ENCODE data around the gene SLC9A9.

Gene SLC9A9

GRCh38 chr3:143445118-143445517, 403.1 kb downstream of the SLC9A9 start:
- peak; percentile 81 for DNase-seq (ENCODE audit: low read depth)
- H3K4me3 ChIP-seq (ENCODE audit: low read length) = no peak overlapping the region
- no peak for TF ChIP-seq CTCF (IDR thresholded peaks at IDR 0.05; ENCODE audit: insufficient read depth, low read depth, low read length, missing control alignments)

- TF ChIP-seq CTCF (IDR thresholded peaks at IDR 0.05; ENCODE audit: insufficient read depth, low read depth, low read length, missing control alignments) = no peak
- no peak overlapping the region for H3K4me3 ChIP-seq (ENCODE audit: low read length)
- peak; percentile 99 for DNase-seq (ENCODE audit: low read depth)
Observed at GRCh38 chr3:143443851-143444331, 404.4 kb downstream of the SLC9A9 start.

GRCh38 chr3:143442814-143443447, 405.3 kb downstream of the SLC9A9 start:
- H3K4me3 ChIP-seq (ENCODE audit: low read length) = no peak overlapping the region
- no peak for DNase-seq (ENCODE audit: low read depth)
- no peak for TF ChIP-seq CTCF (IDR thresholded peaks at IDR 0.05; ENCODE audit: insufficient read depth, low read depth, low read length, missing control alignments)

GRCh38 chr3:143441516-143442171, 406.6 kb downstream of the SLC9A9 start:
- no peak for DNase-seq (ENCODE audit: low read depth)
- TF ChIP-seq CTCF (IDR thresholded peaks at IDR 0.05; ENCODE audit: insufficient read depth, low read depth, low read length, missing control alignments) = no peak
- no peak overlapping the region for H3K4me3 ChIP-seq (ENCODE audit: low read length)

GRCh38 chr3:143439817-143440216, 408.5 kb downstream of the SLC9A9 start:
- no peak overlapping the region for H3K4me3 ChIP-seq (ENCODE audit: low read length)
- TF ChIP-seq CTCF (IDR thresholded peaks at IDR 0.05; ENCODE audit: insufficient read depth, low read depth, low read length, missing control alignments) = no peak
- no peak for DNase-seq (ENCODE audit: low read depth)

- no peak overlapping the region for H3K4me3 ChIP-seq (ENCODE audit: low read length)
- TF ChIP-seq CTCF (IDR thresholded peaks at IDR 0.05; ENCODE audit: insufficient read depth, low read depth, low read length, missing control alignments) = no peak
- no peak for DNase-seq (ENCODE audit: low read depth)
Observed at GRCh38 chr3:143437405-143437804, 410.9 kb downstream of the SLC9A9 start.

All from epithelial cell of esophagus (primary cell).